MCF 10A (cell line): ENCODE data around the gene MBIP. TPM values are rescaled to one million over a fixed set of nuclear protein-coding genes. Genes with fewer than 3 reads are reported as not detected.

Experiments
- Bru-seq: library from RNA; stranded (reverse); fragments of 400-500 nt; gene quantifications from one replicate; lab custom pipeline; 2021; lab: Mats Ljungman, UMichigan
- BruChase-seq, 2 experiments: library from RNA; stranded (reverse); fragments of 400-500 nt; gene quantifications; one replicate each; lab custom pipeline; 2021; lab: Mats Ljungman, UMichigan
- BruUV-seq: library from RNA; stranded (reverse); fragments of 400-500 nt; replicated peaks from 2 replicates; lab custom pipeline; 2021; lab: Mats Ljungman, UMichigan
- CTCF ChIA-PET: fragments of 300-600 bp; sonication (Branson Sonifier 250); formaldehyde crosslinking; extraction: SDS; loops from one replicate; lab custom pipeline; 2021; ENCODE audit warnings: antibody characterized with exemption, inconsistent platforms; lab: Yijun Ruan, JAX
- POLR2A ChIA-PET: fragments of 300-600, 350-650 bp; sonication (Branson Sonifier 250); formaldehyde crosslinking; extraction: SDS; loops from one replicate; lab custom pipeline; 2020; ENCODE audit warnings: antibody characterized with exemption, inconsistent platforms; lab: Yijun Ruan, JAX
- DNase-seq: peaks from one replicate; pipeline ENCODE4 v3.0.0-alpha.2; 2018; ENCODE audit not compliant: unreplicated experiment
- H3K27ac Mint-ChIP-seq: one replicate; pipeline ENCODE4 v1.8.0; 2022; ENCODE audit warnings: mild to moderate bottlenecking, low read depth, mixed read lengths; ENCODE audit not compliant: unreplicated experiment
- H3K27me3 Mint-ChIP-seq: one replicate; pipeline ENCODE4 v1.8.0; 2022; ENCODE audit warnings: mixed read lengths; ENCODE audit not compliant: insufficient read depth, unreplicated experiment
- H3K36me3 Mint-ChIP-seq: one replicate; pipeline ENCODE4 v1.8.0; 2022; ENCODE audit warnings: mild to moderate bottlenecking, moderate library complexity, mixed read lengths; ENCODE audit not compliant: insufficient read depth, unreplicated experiment
- H3K4me1 Mint-ChIP-seq: one replicate; pipeline ENCODE4 v1.8.0; 2022; ENCODE audit warnings: mixed read lengths; ENCODE audit not compliant: insufficient read depth, unreplicated experiment
- H3K4me3 Mint-ChIP-seq: one replicate; pipeline ENCODE4 v1.8.0; 2022; ENCODE audit warnings: mild to moderate bottlenecking, moderate library complexity, mixed read lengths; ENCODE audit not compliant: unreplicated experiment
- H3K9me3 Mint-ChIP-seq: one replicate; pipeline ENCODE4 v1.8.0; 2022; ENCODE audit warnings: mixed read lengths; ENCODE audit not compliant: unreplicated experiment
- intact Hi-C: fragments of 100-400 bp; cut with micrococcal nuclease; formaldehyde crosslinking; loops from 2 replicates; pipeline ENCODE4 v1.14.1; 2022
- long read RNA-seq: library from polyadenylated mRNA; stranded (forward); transcript quantifications from one replicate; pipeline ENCODE4 v2.0.0, GENCODE V29; 2022
- total RNA-seq: library from RNA; stranded (reverse); gene quantifications from 2 replicates; pipeline ENCODE4 v1.2.3, GENCODE V29; 2022
- TF ChIP-seq, protein P1 (sequence below): fragments of 200-600 bp; IDR thresholded peaks from one replicate; pipeline ENCODE4 v1.8.0; 2022; ENCODE audit warnings: antibody characterized with exemption, mild to moderate bottlenecking; ENCODE audit not compliant: unreplicated experiment

Gene MBIP, protein sequence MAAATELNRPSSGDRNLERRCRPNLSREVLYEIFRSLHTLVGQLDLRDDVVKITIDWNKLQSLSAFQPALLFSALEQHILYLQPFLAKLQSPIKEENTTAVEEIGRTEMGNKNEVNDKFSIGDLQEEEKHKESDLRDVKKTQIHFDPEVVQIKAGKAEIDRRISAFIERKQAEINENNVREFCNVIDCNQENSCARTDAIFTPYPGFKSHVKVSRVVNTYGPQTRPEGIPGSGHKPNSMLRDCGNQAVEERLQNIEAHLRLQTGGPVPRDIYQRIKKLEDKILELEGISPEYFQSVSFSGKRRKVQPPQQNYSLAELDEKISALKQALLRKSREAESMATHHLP
- 20.9 and 21.5 TPM in 2 replicates for total RNA-seq
- Bru-seq, nascent RNA: percentile 90 among the genes with signal in this experiment
- BruChase-seq, experiment 1, labeled RNA remaining after a 6-hour chase: percentile 72 among the genes with signal in this experiment
- percentile 84 among the genes with signal in this experiment for BruChase-seq, experiment 2, labeled RNA remaining after a 2-hour chase
- long read RNA-seq, transcript MBIP-203 (9 exons, 1,648 nt): major isoform, 35 of 57 reads
- long read RNA-seq, transcript MBIP-201 (9 exons, 1,586 nt): minor isoform, 12 of 57 reads
- long read RNA-seq, partial matches to known transcripts: 1 of 57 reads
- long read RNA-seq, other reads (novel, unspliced or antisense): 5 of 57 reads

DNA sequence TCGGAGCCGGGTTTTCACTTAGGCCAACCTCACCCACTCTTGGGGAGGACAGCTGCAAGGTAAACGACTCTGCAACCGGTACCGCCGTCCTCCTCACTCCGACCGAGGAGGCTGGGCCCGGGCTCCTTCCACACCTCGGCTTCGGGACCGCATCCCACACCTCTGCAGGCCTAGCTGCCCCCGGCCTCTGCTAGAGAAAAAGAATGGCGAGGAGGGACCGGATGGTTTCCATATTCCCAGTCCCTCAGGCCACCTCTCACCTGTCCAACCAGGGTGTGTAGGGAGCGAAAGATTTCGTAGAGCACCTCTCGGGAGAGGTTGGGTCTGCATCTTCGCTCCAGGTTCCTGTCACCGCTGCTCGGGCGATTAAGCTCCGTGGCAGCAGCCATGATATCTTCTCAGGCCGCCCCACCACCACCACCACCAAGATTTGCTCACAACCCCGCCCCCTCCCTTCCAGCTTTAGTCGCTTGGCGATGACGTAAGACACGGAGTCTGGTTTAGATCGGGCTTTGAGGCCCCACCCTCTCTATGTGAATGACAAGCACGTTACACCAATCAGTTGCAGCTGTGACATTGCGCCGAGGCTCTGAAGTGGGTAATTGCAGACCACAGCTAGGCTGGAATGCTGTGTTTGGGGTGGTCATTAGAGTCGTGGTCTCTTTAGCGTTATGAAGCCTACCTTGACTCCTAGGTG, at the start of gene MBIP:
MBIP (minus strand) TSS at position 438 of the 697 bp plus-strand sequence; CDS start at position 389, 49 bp downstream.
- POLR2A ChIA-PET: interaction anchor here (0.6 to 1.6 kb wide), 28 partner anchors 8 to 1494 kb away, joined by 3 to 9 read pairs (median 4); partner anchors contain the start of genes BRMS1L and SLC25A21
- BruUV-seq: TSS peak; percentile 55
- intact Hi-C loops: no loop called here
- DNase-seq: peak; percentile 98
- Mint-ChIP-seq H3K9me3 (no peaks in the 10 kb centered on the region), H3K36me3 (peaks cover 13% of the 10 kb centered on the region), H3K4me3 (peak within 1 kb of the TSS; percentile 99), H3K4me1 (peaks cover 15% of the 10 kb centered on the region), H3K27ac (peak within 1 kb of the TSS; percentile 96), H3K27me3 (peaks cover 13% of the 10 kb centered on the region)
- CTCF ChIA-PET: interaction anchor here (0.6 to 1.9 kb wide), 8 partner anchors 53 to 333 kb away, joined by 3 to 5 read pairs (median 4); no protein-coding TSS in a partner anchor
- TF ChIP-seq, protein P1, sequence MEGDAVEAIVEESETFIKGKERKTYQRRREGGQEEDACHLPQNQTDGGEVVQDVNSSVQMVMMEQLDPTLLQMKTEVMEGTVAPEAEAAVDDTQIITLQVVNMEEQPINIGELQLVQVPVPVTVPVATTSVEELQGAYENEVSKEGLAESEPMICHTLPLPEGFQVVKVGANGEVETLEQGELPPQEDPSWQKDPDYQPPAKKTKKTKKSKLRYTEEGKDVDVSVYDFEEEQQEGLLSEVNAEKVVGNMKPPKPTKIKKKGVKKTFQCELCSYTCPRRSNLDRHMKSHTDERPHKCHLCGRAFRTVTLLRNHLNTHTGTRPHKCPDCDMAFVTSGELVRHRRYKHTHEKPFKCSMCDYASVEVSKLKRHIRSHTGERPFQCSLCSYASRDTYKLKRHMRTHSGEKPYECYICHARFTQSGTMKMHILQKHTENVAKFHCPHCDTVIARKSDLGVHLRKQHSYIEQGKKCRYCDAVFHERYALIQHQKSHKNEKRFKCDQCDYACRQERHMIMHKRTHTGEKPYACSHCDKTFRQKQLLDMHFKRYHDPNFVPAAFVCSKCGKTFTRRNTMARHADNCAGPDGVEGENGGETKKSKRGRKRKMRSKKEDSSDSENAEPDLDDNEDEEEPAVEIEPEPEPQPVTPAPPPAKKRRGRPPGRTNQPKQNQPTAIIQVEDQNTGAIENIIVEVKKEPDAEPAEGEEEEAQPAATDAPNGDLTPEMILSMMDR: no peak

DNA sequence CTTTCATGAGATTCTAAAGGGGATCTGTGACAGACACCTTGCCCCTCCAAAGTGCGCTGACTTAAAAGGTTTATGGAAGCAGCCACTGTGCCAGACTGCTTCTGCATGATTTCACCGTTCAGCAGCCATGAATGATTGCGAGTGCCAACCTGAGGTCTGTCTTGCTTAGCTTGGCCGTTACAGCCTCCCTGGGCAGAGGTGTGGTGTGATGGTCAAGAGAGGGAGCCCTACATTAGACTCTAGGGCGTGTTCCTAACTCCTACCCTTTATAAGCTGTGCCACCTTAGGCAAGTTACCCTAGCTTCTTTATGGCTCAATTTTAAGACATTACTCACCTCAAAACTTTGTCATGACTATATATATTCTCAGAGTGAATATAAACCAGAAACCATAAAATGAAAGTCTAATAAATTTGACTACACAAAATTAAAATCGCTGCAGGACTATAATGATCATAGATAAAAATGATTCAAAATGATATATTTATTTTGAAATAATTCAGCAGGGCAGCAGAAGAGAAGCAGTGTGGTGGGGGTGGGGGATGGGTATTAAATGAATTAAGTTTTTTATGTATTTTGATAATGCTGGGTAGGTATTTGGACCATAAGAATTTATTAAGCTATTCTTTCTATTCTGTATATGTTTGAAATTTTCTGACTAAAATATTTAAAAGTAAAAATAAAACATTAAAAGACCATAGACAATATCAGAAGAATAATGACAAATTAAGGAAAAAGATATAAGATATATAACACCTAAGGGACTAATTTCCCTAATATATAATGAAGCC, 47.7 kb upstream of the MBIP start:
- Mint-ChIP-seq H3K27ac (no peak overlapping the region), H3K4me1 (no peaks in the 10 kb centered on the region), H3K4me3 (no peak overlapping the region), H3K9me3 (no peaks in the 10 kb centered on the region), H3K27me3 (no peaks in the 10 kb centered on the region), H3K36me3 (no peaks in the 10 kb centered on the region)
- ChIA-PET CTCF (interaction anchor here (0.5 to 1.6 kb wide), 3 partner anchors 9 to 111 kb away, joined by 3 to 7 read pairs (median 5); no protein-coding TSS in a partner anchor), POLR2A (interaction anchor here (0.7 to 1.7 kb wide), 3 partner anchors 47 to 501 kb away, joined by 3 to 5 read pairs (median 3); partner anchors contain the start of gene MBIP)
- TF ChIP-seq, protein P1: no peak
- DNase-seq: no peak
- no TSS peak for BruUV-seq
- intact Hi-C loops: no loop called here

DNA sequence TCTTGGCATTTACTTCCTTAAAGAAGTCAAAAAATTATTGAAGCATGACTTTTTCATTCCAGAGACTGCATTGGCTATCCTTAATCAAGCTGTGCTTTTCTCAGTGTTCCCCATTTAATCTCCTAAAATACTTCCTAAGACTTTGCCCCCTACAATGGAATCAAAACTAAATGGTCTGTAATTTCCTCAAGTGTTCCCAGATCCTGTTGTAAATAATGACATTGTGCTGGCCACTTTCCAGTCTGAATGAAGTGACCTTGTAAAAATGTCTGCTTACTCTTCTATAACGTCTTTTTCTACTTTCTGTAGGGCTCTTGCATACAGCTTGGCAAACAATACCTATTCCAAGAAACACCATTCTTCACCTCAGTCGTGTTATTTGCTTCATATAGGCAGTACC, 45.3 kb upstream of the MBIP start:
- H3K9me3 Mint-ChIP-seq: no peaks in the 10 kb centered on the region
- no peaks in the 10 kb centered on the region for H3K36me3 Mint-ChIP-seq
- POLR2A ChIA-PET: interaction anchor here (0.6 kb wide), 1 partner anchor 149 kb away, joined by 3 read pairs; no protein-coding TSS in a partner anchor
- no peak overlapping the region for H3K4me3 Mint-ChIP-seq
- intact Hi-C loops: no loop called here
- no TSS peak for BruUV-seq
- CTCF ChIA-PET: interaction anchor here (0.6 to 2.5 kb wide), 6 partner anchors 8 to 742 kb away, joined by 3 to 21 read pairs (median 3); no protein-coding TSS in a partner anchor
- TF ChIP-seq, protein P1: no peak
- H3K27me3 Mint-ChIP-seq: no peaks in the 10 kb centered on the region
- no peaks in the 10 kb centered on the region for H3K4me1 Mint-ChIP-seq
- H3K27ac Mint-ChIP-seq: no peak overlapping the region
- no peak for DNase-seq
